Stimulated activated naive B cell treated with anti-CD40 and anti-IgM and Interleukin-4, amounts not matched to agents 10 μg/mL and 1 μg/mL and 100 μg/mL, for 72 hours (primary cell): Measurements from ENCODE around the gene SLITRK4.
A peak's percentile ranks its signal among the peaks of the same experiment; 100 is the strongest.

ENCODE experiments used
- ATAC-seq, 2 donors: fragments of 150-1000 bp; cut with Tn5 transposase; replicated peaks; 2 replicates each; pipeline ENCODE4 v1.10.0; 2021; ENCODE audit warnings: moderate library complexity in 1 of 2
- DNase-seq: peaks from one replicate; pipeline ENCODE4 v3.0.0; 2021
- H3K27ac Mint-ChIP-seq: one replicate; pipeline ENCODE4 v1.8.0; 2022; ENCODE audit warnings: mild to moderate bottlenecking, mixed read lengths
- H3K27me3 Mint-ChIP-seq, 2 donors: one replicate each; pipeline ENCODE4 v1.8.0; 2022; ENCODE audit warnings: mixed read lengths in 2 of 2
- H3K36me3 Mint-ChIP-seq, 2 donors: one replicate each; pipeline ENCODE4 v1.8.0; 2022; ENCODE audit warnings: mixed read lengths in 2 of 2, mild to moderate bottlenecking in 1 of 2
- H3K4me1 Mint-ChIP-seq, 2 donors: one replicate each; pipeline ENCODE4 v1.8.0; 2022; ENCODE audit warnings: mixed read lengths in 2 of 2, mild to moderate bottlenecking in 1 of 2
- H3K4me3 Mint-ChIP-seq, 2 donors: one replicate each; pipeline ENCODE4 v1.8.0; 2022; ENCODE audit warnings: mild to moderate bottlenecking in 2 of 2, mixed read lengths in 2 of 2, moderate library complexity in 1 of 2
- H3K9me3 Mint-ChIP-seq, 2 donors: one replicate each; pipeline ENCODE4 v1.8.0; 2022; ENCODE audit warnings: mixed read lengths in 2 of 2, mild to moderate bottlenecking in 1 of 2

SLITRK4 gene

DNA sequence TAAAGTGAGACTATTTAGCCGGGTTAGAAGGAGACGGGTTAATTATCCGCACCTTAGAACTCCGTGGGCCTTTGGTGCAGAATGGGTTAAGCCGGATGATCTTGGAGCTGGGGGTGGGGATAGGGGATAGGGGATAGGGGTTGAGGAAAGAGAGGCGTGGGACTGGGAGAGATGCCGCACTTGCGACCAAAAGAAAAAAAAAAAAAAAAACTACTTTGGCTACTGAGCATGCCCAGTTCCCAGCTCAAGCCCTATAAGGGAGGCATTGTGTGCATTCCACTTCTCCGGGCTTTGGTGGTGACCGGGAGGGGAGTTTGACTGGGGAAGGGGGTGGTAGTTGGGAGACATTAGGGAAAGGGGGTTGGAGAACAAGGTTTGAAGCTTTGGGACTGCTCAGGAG lies at the start of gene SLITRK4:
Gene SLITRK4 (minus strand): TSS at position 187 of the 400 bp plus-strand sequence. CDS start 4,993 bp downstream, outside the sequence.
- peaks cover 24 to 31% of the 10 kb centered on the region in 2 donors for H3K27me3 Mint-ChIP-seq
- peaks cover 0 to 2% of the 10 kb centered on the region in 2 donors for H3K4me1 Mint-ChIP-seq
- H3K9me3 Mint-ChIP-seq: peaks cover 0 to 12% of the 10 kb centered on the region in 2 donors

DNA sequence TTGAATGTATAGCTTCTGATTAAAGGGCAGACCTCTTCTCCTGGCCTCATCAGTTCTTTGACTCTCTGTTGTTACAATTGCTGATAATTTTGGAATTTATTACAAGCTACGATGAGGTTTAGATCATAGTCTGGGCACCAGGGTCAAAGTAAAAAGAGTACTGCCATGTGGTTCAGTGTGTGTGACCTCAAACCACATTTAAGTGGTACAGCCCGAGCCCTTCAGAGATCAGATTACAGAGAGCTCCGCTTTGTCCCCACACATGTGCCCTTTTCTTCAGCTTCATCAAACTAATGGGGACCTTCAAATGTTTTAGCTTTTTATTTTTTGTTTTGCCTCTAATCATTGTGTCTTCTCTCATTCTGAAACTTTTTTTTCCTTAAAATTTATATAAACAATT lies 47.6 kb upstream of the SLITRK4 start:
- H3K27ac Mint-ChIP-seq: no peak overlapping the region
- H3K4me1 Mint-ChIP-seq: no peaks in the 10 kb centered on the region
- H3K9me3 Mint-ChIP-seq: peaks cover 0 to 3% of the 10 kb centered on the region in 2 donors

More for the DNA sequence above, at the start of gene SLITRK4:
- H3K27ac Mint-ChIP-seq: no peak within 1 kb of the TSS
- no peak for ATAC-seq
- H3K36me3 Mint-ChIP-seq: peaks cover 2 to 12% of the 10 kb centered on the region in 2 donors
- no peak within 1 kb of the TSS for H3K4me3 Mint-ChIP-seq
- DNase-seq: no peak

GRCh38 chrX:143674926-143675325 lies 39.0 kb upstream of the SLITRK4 start:
- H3K36me3 Mint-ChIP-seq: no peaks in the 10 kb centered on the region
- DNase-seq: no peak
- H3K27ac Mint-ChIP-seq: no peak overlapping the region
- no peak overlapping the region for H3K4me3 Mint-ChIP-seq
- no peak for ATAC-seq
- H3K4me1 Mint-ChIP-seq: no peaks in the 10 kb centered on the region
- no peaks in the 10 kb centered on the region for H3K9me3 Mint-ChIP-seq
- no peaks in the 10 kb centered on the region for H3K27me3 Mint-ChIP-seq

More for the DNA sequence above, 47.6 kb upstream of the SLITRK4 start:
- H3K4me3 Mint-ChIP-seq: no peak overlapping the region
- no peaks in the 10 kb centered on the region for H3K36me3 Mint-ChIP-seq
- no peak for DNase-seq
- no peak for ATAC-seq
- H3K27me3 Mint-ChIP-seq: no peaks in the 10 kb centered on the region

DNA sequence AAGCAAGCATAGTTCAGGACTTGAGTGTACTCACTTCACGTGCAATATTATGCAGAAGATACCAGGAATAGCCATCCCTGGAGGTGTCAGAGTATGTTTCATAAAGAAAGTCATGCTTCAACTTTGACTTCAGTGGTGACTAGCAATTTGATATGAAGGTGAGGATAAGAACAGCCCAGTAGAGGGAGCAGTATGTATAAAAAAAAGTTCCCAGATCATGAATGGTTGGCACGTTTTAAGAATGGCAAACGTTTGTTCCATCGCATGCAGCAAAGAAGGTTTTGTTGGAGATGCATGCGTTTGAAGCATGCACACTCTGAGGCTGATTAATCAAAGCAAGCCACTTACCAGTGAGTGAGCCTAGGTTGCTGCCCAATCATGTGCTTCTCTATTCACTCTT lies 33.5 kb upstream of the SLITRK4 start:
- no peak for ATAC-seq
- DNase-seq: no peak
- Mint-ChIP-seq H3K4me1 (no peaks in the 10 kb centered on the region), H3K27ac (no peak overlapping the region), H3K4me3 (no peak overlapping the region), H3K9me3 (no peaks in the 10 kb centered on the region), H3K27me3 (no peaks in the 10 kb centered on the region), H3K36me3 (no peaks in the 10 kb centered on the region)

- Mint-ChIP-seq H3K4me1 (no peaks in the 10 kb centered on the region), H3K9me3 (no peaks in the 10 kb centered on the region), H3K36me3 (no peaks in the 10 kb centered on the region), H3K27me3 (no peaks in the 10 kb centered on the region), H3K27ac (no peak overlapping the region), H3K4me3 (no peak overlapping the region)
- no peak for ATAC-seq
- no peak for DNase-seq
Observed at GRCh38 chrX:143664302-143664701, 28.4 kb upstream of the SLITRK4 start.

- no peaks in the 10 kb centered on the region for H3K9me3 Mint-ChIP-seq
- H3K36me3 Mint-ChIP-seq: no peaks in the 10 kb centered on the region
- DNase-seq: no peak
- no peaks in the 10 kb centered on the region for H3K4me1 Mint-ChIP-seq
- H3K4me3 Mint-ChIP-seq: no peak overlapping the region
- no peak for ATAC-seq
- H3K27ac Mint-ChIP-seq: no peak overlapping the region
- no peaks in the 10 kb centered on the region for H3K27me3 Mint-ChIP-seq
Observed at GRCh38 chrX:143663755-143664154, 27.9 kb upstream of the SLITRK4 start.

DNA sequence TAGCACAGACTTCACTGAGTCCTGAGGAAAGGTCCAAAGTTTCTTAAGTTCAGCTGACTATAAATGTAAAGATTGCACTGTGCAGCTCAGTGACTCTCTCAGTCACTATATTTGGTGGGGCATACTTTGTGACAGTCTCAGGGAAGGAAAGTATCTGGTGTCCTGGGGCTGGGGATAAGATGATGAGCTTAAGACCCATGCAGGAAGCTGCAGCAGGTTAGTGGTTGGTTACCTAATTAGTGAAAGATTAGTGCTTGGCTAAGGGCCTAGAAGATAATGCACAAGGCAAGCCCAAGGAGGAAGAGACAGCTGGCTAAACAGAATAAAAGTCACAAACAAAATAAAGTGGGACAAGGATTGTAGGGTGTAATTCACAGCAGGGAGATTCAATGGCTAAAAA lies 25.4 kb upstream of the SLITRK4 start:
- no peak overlapping the region for H3K27ac Mint-ChIP-seq
- DNase-seq (no peak), ATAC-seq (no peak)
- no peaks in the 10 kb centered on the region for H3K4me1 Mint-ChIP-seq
- H3K9me3 Mint-ChIP-seq: no peaks in the 10 kb centered on the region
- no peak overlapping the region for H3K4me3 Mint-ChIP-seq
- H3K36me3 Mint-ChIP-seq: no peaks in the 10 kb centered on the region
- no peaks in the 10 kb centered on the region for H3K27me3 Mint-ChIP-seq

GRCh38 chrX:143648705-143649104 lies 12.8 kb upstream of the SLITRK4 start:
- Mint-ChIP-seq H3K27me3 (no peaks in the 10 kb centered on the region), H3K9me3 (no peaks in the 10 kb centered on the region), H3K27ac (no peak overlapping the region), H3K4me3 (no peak overlapping the region), H3K4me1 (no peaks in the 10 kb centered on the region), H3K36me3 (no peaks in the 10 kb centered on the region)
- DNase-seq (no peak), ATAC-seq (no peak)

GRCh38 chrX:143642426-143642825 lies 6.5 kb upstream of the SLITRK4 start:
- Mint-ChIP-seq H3K4me1 (no peaks in the 10 kb centered on the region), H3K36me3 (no peaks in the 10 kb centered on the region), H3K4me3 (no peak overlapping the region), H3K27me3 (no peaks in the 10 kb centered on the region), H3K9me3 (no peaks in the 10 kb centered on the region), H3K27ac (no peak overlapping the region)
- DNase-seq (no peak), ATAC-seq (no peak)

- Mint-ChIP-seq H3K9me3 (peaks cover 0 to 12% of the 10 kb centered on the region in 2 donors), H3K4me3 (no peak overlapping the region), H3K27me3 (peaks cover 24 to 31% of the 10 kb centered on the region in 2 donors), H3K27ac (no peak overlapping the region), H3K36me3 (peaks cover 2 to 12% of the 10 kb centered on the region in 2 donors), H3K4me1 (peaks cover 0 to 2% of the 10 kb centered on the region in 2 donors)
- ATAC-seq: no peak
- DNase-seq: no peak
Observed at GRCh38 chrX:143636831-143637230, 930 bp upstream of the SLITRK4 start.

DNA sequence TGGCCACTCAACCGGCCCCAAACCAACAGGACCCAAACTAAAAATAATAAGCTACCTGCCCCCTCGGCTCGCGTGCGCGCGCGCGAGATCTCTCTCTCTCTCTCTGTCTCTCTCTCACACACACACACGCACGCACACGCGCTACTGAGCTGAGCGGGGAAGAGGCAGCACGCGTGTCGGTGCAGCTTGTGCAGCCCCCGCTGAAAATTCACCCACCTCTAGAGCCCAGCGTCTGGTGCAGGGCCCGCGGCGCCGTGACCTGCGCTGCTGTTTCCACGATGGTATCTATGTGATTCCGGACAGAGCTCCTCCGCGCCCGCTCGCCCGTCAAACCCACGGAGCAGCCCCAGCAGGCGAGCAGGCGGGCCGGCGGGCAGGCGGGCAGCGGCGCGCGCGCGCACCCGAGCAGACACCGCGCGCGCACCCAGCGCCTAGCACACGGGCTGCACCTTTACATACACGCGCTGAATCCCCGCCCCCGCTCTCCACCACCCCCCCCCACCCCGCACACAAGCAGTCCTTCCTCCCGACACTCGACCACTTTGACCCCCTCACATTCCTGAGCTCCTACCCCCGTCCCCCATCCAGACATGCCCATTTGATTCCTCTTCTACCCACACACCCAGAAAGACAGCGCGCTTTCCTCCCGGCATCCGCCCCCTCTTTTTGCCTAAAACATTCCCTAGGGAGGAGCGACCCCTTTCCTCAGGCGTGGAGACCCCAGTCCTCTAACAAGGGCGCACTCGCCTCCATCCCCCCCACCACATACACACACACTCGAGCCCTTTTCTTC lies 1.0 kb downstream of the SLITRK4 start:
- H3K27me3 Mint-ChIP-seq: peaks cover 24 to 31% of the 10 kb centered on the region in 2 donors
- H3K9me3 Mint-ChIP-seq: peaks cover 0 to 12% of the 10 kb centered on the region in 2 donors
- DNase-seq (no peak), ATAC-seq (no peak)
- peaks cover 0 to 2% of the 10 kb centered on the region in 2 donors for H3K4me1 Mint-ChIP-seq
- peak overlapping the region in 1 of 2 donors; percentile 39 for H3K4me3 Mint-ChIP-seq
- H3K36me3 Mint-ChIP-seq: peaks cover 2 to 12% of the 10 kb centered on the region in 2 donors
- no peak overlapping the region for H3K27ac Mint-ChIP-seq

- H3K36me3 Mint-ChIP-seq: peaks cover 2 to 12% of the 10 kb centered on the region in 2 donors
- no peak overlapping the region for H3K4me3 Mint-ChIP-seq
- peaks cover 24 to 31% of the 10 kb centered on the region in 2 donors for H3K27me3 Mint-ChIP-seq
- H3K4me1 Mint-ChIP-seq: peaks cover 0 to 2% of the 10 kb centered on the region in 2 donors
- ATAC-seq (no peak), DNase-seq (no peak)
- H3K27ac Mint-ChIP-seq: no peak overlapping the region
- H3K9me3 Mint-ChIP-seq: peaks cover 0 to 12% of the 10 kb centered on the region in 2 donors
Observed at GRCh38 chrX:143634309-143634662, 1.6 kb downstream of the SLITRK4 start.

DNA sequence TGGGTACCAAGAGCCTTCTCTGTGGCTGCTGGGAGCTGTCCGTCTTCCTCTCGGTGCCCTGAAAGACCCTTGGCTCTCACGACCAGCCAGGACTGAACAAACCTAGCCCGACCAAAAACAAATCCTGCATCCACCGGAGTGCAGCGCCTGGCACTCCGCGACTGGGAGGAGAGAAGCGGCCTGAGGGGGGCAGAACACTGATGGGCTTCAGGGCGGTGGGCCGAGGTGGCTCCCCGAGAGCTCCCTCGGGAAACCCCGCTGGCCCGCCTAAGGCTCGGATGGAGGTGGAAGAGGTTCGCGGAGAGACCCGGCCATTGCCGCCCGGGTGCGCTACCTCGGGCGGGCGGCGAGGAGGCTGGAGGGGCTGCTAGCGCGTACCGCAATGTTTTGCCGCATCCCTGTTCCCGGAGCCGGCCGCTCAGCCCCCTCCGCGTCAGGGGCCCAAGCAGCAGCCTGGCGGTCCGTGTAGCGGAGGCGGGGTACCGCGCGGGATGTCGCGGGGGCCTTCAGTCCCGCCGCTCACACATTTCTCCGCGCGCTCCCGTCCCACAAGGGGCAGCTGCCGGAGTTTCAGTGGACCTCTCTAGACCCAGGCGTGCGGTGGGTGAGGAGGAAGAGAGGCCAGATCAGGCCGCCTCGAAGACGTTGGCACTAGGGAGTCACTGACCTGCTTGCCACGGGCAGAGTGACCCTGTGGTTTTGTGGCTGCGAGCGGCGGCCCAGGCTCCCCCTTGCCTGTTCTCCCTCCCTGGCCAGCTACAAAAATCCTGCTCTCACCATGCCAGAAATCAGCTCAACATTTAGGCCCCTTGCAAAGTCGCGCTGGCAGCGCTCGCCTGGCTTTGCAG lies 2.2 kb downstream of the SLITRK4 start:
- H3K9me3 Mint-ChIP-seq: peaks cover 0 to 12% of the 10 kb centered on the region in 2 donors
- H3K27me3 Mint-ChIP-seq: peaks cover 24 to 31% of the 10 kb centered on the region in 2 donors
- H3K27ac Mint-ChIP-seq: no peak overlapping the region
- ATAC-seq (no peak), DNase-seq (no peak)
- H3K36me3 Mint-ChIP-seq: peaks cover 2 to 12% of the 10 kb centered on the region in 2 donors
- peaks cover 0 to 2% of the 10 kb centered on the region in 2 donors for H3K4me1 Mint-ChIP-seq
- no peak overlapping the region for H3K4me3 Mint-ChIP-seq

GRCh38 chrX:143632625-143633410 lies 3.1 kb downstream of the SLITRK4 start:
- Mint-ChIP-seq H3K27me3 (peaks cover 24 to 31% of the 10 kb centered on the region in 2 donors), H3K4me1 (peaks cover 0 to 2% of the 10 kb centered on the region in 2 donors), H3K27ac (no peak overlapping the region), H3K36me3 (peaks cover 2 to 12% of the 10 kb centered on the region in 2 donors), H3K4me3 (no peak overlapping the region), H3K9me3 (peaks cover 0 to 12% of the 10 kb centered on the region in 2 donors)
- DNase-seq: no peak
- no peak for ATAC-seq
